Measurements from ENCODE around the gene IL1RL1.

IL1RL1 gene

DNA sequence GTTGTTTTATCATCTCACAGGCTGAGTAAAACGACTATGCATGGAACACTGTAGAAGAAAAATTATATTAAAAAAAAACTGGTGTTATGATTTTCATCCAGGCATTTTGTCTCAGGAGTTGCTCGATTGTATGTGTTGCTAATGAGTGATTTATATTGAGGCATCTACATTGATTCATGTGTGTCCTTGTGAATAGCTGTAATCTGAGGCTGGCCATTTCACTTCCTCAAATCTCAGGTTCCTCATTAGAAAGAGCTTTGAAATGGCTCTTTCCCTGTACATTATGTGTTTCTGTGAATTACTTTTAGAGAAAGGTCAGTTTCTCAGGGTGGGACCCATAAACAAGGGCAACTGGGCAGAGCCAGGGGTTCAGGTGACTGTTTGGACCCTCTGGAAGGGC, 46.6 kb downstream of the IL1RL1 start:
- FAIRE-seq: no peak
- DNase-seq (ENCODE audit: insufficient read length, low spot score): no peak
- TF ChIP-seq, protein P1, sequence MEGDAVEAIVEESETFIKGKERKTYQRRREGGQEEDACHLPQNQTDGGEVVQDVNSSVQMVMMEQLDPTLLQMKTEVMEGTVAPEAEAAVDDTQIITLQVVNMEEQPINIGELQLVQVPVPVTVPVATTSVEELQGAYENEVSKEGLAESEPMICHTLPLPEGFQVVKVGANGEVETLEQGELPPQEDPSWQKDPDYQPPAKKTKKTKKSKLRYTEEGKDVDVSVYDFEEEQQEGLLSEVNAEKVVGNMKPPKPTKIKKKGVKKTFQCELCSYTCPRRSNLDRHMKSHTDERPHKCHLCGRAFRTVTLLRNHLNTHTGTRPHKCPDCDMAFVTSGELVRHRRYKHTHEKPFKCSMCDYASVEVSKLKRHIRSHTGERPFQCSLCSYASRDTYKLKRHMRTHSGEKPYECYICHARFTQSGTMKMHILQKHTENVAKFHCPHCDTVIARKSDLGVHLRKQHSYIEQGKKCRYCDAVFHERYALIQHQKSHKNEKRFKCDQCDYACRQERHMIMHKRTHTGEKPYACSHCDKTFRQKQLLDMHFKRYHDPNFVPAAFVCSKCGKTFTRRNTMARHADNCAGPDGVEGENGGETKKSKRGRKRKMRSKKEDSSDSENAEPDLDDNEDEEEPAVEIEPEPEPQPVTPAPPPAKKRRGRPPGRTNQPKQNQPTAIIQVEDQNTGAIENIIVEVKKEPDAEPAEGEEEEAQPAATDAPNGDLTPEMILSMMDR (IDR thresholded peaks at IDR 0.05; ENCODE audit: insufficient read depth, missing control alignments): no peak

DNA sequence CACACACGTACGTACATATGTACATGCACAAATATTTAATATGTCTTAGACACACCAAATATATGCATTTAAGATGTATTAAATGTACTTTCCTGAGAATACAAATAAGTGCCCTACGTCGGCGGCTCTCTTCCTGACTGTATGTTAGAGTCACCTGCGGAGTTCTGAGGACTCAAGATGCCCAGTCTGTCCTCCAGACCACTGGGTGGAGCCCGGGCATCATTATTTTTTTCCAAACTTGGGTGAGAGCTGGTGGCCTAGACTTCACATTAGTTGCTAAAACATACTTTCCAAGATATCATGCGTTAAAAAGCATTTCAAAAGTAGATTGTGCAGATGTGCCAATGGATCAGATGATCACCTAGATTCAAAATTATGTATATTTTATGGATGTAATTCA, 47.1 kb downstream of the IL1RL1 start:
- FAIRE-seq (no peak), DNase-seq (ENCODE audit: insufficient read length, low spot score) (no peak)
- TF ChIP-seq, protein P1 (IDR thresholded peaks at IDR 0.05; ENCODE audit: insufficient read depth, missing control alignments): no peak

DNA sequence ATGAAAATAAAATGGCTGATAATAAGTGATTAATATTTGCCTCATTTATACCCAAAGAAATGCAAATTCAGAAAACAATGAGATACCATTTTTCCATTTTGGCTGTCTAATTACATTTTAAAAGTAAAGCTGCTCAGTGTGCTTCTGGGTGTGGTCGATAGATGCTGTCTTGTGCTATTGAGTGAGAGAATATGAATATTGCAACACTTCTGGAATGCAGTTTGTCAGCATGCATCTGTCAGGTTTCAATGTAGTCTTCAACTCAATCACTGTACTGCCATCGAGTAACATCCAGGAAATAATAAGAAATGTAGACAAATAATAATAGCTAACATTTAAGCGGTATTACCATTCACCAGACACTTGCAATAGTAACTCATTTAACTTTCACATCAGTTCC, 48.2 kb downstream of the IL1RL1 start:
- TF ChIP-seq, protein P1 (IDR thresholded peaks at IDR 0.05; ENCODE audit: insufficient read depth, missing control alignments): no peak
- no peak for FAIRE-seq
- no peak for DNase-seq (ENCODE audit: insufficient read length, low spot score)

DNA sequence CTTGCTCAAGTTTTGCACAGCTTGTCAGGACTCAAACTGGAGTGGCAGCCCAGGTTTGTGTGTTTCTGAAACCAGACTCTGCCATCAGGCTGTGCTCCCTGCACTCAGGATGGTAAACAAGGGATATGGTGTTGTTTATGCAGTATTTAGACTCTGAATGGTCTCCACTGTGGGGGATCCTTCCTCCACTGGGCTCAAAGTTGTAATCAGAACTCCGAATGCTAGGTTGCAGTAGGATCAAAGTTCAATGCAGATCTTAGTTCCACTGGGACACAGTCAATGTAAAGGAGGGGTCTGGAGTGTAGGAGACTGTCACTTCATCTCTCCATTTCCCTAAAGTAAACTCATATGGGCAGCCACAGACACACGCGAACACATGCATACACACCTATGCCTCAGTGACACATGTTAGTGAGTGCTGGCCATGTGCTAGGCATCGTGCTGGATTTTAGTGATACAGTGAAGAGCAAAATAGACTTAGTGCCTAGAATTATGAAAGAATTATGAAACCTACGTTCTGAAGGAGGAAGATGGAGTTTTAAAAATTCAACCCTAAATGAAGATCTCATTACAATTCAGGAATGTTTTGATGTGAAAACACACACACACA, 50.4 kb downstream of the IL1RL1 start:
- TF ChIP-seq, protein P1 (IDR thresholded peaks at IDR 0.05; ENCODE audit: insufficient read depth, missing control alignments): no peak
- no peak for DNase-seq (ENCODE audit: insufficient read length, low spot score)
- FAIRE-seq: no peak

DNA sequence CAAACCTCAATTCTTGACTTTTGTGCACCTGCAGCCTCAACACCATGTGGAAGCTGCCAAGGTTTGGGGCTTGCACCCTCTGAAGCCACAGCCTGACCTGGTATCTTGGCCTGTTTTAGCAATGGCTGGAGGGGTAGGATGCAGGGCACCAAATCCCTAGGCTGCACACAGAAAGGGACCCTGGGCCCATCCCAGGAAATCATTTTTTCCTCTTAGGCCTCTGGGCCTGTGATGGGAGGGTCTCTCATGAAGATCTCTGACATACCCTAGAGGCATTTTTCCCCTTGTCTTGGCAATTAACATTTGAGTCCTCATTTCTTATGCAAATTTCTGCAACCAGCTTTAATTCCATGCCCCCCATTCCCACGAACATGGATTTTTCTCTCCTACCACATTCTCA, 54.4 kb downstream of the IL1RL1 start:
- TF ChIP-seq, protein P1 (IDR thresholded peaks at IDR 0.05; ENCODE audit: insufficient read depth, missing control alignments): no peak
- FAIRE-seq (no peak), DNase-seq (ENCODE audit: insufficient read length, low spot score) (no peak)

DNA sequence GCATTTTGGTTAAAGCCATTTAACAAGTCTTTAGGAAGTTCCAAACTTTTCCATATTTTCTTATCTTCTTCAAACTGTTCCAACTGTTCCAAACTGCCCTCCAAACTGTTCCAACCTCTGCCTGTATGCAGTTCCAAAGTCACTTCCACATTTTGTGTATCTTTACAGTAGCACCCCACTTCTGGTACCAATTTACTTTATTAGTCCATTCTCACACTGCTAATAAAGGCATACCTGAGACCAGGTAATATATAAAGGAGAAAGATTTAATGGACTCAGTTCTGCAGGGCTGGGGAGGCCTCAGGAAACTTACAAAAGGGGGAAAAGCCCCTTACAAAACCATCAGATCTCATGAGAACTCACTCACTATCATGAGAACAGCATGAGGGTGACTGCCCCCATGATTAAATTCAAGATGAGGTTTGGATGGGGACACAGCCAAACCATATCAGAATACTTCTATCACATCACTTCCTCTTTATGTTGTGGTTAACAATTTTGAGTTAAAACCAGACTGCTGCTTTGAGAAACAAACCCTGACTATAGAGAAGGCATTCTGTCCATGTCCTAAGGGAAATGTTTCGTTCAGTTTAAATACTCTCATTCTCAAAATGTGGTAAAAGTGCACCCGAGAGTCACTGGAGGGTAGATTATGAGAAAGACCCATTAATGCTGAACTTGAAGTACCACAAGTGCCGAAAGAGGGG, 55.2 kb downstream of the IL1RL1 start:
- DNase-seq (ENCODE audit: insufficient read length, low spot score) (no peak), FAIRE-seq (no peak)
- TF ChIP-seq, protein P1 (IDR thresholded peaks at IDR 0.05; ENCODE audit: insufficient read depth, missing control alignments): no peak

DNA sequence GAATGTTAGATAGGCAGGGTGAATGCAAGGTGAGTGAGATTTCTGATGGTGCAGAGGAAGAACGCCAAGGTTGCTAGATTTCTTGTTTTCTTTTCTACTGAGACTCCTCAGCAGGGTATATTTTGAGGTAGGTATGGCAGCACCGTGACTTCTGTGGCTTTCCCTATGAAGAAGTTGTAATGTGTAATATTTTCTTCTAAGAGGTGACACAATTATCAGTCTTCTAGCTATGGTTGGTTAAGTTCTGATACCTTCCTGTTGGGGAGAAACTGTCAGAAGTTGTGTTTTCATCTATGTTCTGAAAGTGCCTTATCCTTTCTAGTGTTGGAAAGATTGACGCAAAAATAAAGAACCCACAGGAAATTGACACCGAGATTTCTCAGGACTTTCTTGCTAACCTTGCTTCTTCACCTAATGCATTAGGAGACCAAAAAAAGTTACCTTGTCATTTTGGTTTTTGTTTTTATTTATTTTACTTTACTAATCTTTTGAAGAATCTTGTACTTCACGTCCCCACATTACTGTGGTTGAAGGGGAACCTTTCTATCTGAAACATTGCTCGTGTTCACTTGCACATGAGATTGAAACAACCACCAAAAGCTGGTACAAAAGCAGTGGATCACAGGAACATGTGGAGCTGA, 56.1 kb downstream of the IL1RL1 start:
- TF ChIP-seq, protein P1 (IDR thresholded peaks at IDR 0.05; ENCODE audit: insufficient read depth, missing control alignments): no peak
- FAIRE-seq: no peak
- DNase-seq (ENCODE audit: insufficient read length, low spot score): no peak
